Middle frontal gyrus (tissue), 1 donor: ENCODE data around the gene CDH11.

Source experiments
- DNase-seq: peaks from one replicate; pipeline ENCODE4 v3.0.0-alpha.2; 2015; ENCODE audit warnings: low spot score; ENCODE audit errors: extremely low spot score

CDH11 gene

GRCh38 chr16:65069766-65070165 is 52.1 kb downstream of the CDH11 start:
- DNase-seq, result no peak

- DNase-seq, result no peak
Observed at GRCh38 chr16:65069065-65069464, 52.8 kb downstream of the CDH11 start.

GRCh38 chr16:65068151-65068740 is 53.6 kb downstream of the CDH11 start:
- no peak for DNase-seq

- DNase-seq, result no peak
Observed at GRCh38 chr16:65066651-65067050, 55.2 kb downstream of the CDH11 start.

- no peak for DNase-seq
Observed at GRCh38 chr16:65065031-65065430, 56.8 kb downstream of the CDH11 start.

GRCh38 chr16:65064131-65064530 is 57.7 kb downstream of the CDH11 start:
- DNase-seq, result no peak

GRCh38 chr16:65062736-65063583 is 58.9 kb downstream of the CDH11 start:
- DNase-seq, result no peak

- no peak for DNase-seq
Observed at GRCh38 chr16:65061935-65062518, 59.8 kb downstream of the CDH11 start.

GRCh38 chr16:65061263-65061662 is 60.6 kb downstream of the CDH11 start:
- no peak for DNase-seq

GRCh38 chr16:65059406-65059980 is 62.4 kb downstream of the CDH11 start:
- DNase-seq, result peak; percentile 84

GRCh38 chr16:65057184-65057583 is 64.7 kb downstream of the CDH11 start:
- DNase-seq, result no peak

GRCh38 chr16:65054457-65054856 is 67.4 kb downstream of the CDH11 start:
- DNase-seq, result no peak

GRCh38 chr16:65049679-65050078 is 72.2 kb downstream of the CDH11 start:
- no peak for DNase-seq

GRCh38 chr16:65045961-65046360 is 75.9 kb downstream of the CDH11 start:
- DNase-seq, result no peak

GRCh38 chr16:65044873-65045272 is 77.0 kb downstream of the CDH11 start:
- DNase-seq, result no peak

- DNase-seq, result no peak
Observed at GRCh38 chr16:65044026-65044425, 77.8 kb downstream of the CDH11 start.

- DNase-seq, result no peak
Observed at GRCh38 chr16:65042438-65043365, 79.2 kb downstream of the CDH11 start.

- no peak for DNase-seq
Observed at GRCh38 chr16:65041667-65042066, 80.2 kb downstream of the CDH11 start.

- DNase-seq, result no peak
Observed at GRCh38 chr16:65038100-65038499, 83.8 kb downstream of the CDH11 start.

GRCh38 chr16:65037556-65037955 is 84.3 kb downstream of the CDH11 start:
- no peak for DNase-seq

GRCh38 chr16:65034915-65035314 is 86.9 kb downstream of the CDH11 start:
- DNase-seq, result no peak
